Measurements from ENCODE around the gene FIBCD1.

DNA sequence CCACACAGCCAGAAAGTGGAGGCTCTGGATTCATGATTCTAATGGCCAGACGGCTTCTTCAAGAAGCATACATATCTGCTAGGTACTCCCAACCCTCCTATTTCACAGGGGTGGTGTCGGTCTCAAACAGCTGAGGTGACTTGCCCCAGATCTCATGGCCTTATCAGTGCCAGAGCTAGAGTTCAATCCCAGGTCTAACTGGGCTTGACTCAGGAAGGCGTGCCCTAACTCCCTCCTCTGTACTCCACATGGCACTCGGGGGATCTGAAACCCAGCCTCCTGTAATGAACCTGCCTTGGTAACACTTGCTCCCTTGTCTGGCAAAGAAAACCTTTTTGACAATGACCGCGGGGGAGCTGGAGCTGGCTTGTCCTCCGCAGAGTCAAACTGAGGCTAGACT is 44.5 kb downstream of the FIBCD1 start:
- TF ChIP-seq, protein P1, sequence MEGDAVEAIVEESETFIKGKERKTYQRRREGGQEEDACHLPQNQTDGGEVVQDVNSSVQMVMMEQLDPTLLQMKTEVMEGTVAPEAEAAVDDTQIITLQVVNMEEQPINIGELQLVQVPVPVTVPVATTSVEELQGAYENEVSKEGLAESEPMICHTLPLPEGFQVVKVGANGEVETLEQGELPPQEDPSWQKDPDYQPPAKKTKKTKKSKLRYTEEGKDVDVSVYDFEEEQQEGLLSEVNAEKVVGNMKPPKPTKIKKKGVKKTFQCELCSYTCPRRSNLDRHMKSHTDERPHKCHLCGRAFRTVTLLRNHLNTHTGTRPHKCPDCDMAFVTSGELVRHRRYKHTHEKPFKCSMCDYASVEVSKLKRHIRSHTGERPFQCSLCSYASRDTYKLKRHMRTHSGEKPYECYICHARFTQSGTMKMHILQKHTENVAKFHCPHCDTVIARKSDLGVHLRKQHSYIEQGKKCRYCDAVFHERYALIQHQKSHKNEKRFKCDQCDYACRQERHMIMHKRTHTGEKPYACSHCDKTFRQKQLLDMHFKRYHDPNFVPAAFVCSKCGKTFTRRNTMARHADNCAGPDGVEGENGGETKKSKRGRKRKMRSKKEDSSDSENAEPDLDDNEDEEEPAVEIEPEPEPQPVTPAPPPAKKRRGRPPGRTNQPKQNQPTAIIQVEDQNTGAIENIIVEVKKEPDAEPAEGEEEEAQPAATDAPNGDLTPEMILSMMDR (IDR thresholded peaks at IDR 0.05): no peak
- TF ChIP-seq ZBTB21 (CRISPR knock-in tag; IDR thresholded peaks at IDR 0.05; ENCODE audit: borderline replicate concordance): no peak
